GM19238 (cell line): ENCODE results near the gene SRGN.

Source experiments
- DNase-seq: peaks from one replicate; pipeline ENCODE4 v3.0.0; 2011; ENCODE audit warnings: low spot score; ENCODE audit not compliant: insufficient read length

SRGN gene

GRCh38 chr10:69090685-69091084, 2.8 kb downstream of the SRGN start:
- DNase-seq = no peak

DNA sequence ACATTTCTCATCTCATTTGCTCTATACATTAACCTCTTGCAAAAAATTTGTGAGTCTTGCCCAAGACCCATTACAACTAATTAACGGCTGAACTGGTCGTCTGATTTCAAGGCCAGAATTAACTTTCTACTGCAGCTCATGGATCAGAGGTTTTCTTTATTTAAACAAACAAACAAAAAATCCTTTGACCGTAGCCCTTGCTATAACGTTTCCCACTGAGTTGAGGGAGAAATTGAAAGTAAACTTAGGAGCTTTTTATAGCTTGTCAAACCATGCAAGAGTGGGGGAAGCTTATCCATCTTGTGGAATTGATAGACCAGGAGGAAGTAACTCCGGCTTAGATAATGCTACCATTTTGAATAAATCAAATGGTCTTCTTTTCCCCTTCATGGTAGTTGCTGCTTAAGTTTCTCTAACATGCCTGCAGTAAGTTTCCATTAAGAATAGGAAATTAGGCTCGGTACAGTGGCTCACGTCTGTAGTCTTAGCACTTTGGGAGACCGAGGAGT, 3.3 kb downstream of the SRGN start:
- DNase-seq = no peak

- DNase-seq = peak; percentile 16
Observed at GRCh38 chr10:69092959-69093850, 5.3 kb downstream of the SRGN start.

DNA sequence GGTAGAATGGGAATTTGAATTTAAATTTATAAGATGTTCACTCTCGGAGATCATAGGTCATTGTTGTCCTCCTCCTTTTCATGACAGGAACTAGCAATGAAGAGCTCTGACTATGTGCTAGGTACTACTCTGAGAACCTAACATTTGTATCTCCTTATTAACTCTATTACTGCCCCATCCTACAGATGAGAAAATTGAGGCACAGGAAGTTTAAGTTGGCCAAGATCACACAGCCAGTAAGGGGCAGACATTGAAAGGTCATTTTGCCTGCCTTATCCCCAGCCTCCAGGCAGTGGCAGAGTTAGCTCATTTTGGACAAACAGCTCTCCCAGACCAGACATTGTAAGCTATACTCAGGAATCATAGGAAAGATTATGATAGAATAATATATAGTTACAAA, 6.0 kb downstream of the SRGN start:
- no peak for DNase-seq

DNA sequence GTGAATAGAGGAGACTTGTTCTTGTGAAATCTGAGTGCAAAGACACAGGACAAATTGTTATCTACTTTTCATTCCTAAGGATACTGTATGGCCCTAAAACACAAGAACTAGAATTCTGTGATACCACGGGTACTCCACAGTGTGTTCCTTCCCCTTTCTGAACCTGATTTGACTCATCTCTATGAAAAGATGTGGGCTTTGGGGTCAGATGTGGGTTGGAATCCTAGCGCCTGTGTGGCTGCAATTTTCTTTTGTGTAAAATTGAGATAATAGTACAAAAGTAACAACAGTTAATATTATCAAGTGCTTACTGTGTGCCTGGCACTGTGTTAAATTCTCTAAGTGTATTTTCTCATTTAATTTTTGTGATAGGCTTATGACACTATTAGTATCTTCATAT, 8.1 kb downstream of the SRGN start:
- DNase-seq = no peak

DNA sequence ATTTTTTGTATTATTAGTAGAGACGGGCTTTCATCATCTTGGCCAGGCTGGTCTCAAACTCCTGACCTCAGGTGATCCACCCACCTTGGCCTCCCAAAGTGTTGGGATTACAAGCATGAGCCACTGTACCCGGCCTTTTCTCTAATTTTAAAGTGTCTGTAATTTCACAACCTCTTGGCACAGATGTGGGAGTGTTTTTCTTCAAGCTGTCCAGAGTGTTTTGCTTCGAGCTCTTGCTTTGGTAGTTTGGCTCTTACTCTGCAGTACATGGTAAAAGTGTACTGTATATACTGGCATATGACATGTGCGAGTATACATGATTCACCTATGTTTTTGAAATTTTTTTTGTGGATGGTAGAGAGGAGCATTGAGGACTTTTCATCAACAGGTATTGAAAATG, 9.8 kb downstream of the SRGN start:
- DNase-seq = no peak

DNA sequence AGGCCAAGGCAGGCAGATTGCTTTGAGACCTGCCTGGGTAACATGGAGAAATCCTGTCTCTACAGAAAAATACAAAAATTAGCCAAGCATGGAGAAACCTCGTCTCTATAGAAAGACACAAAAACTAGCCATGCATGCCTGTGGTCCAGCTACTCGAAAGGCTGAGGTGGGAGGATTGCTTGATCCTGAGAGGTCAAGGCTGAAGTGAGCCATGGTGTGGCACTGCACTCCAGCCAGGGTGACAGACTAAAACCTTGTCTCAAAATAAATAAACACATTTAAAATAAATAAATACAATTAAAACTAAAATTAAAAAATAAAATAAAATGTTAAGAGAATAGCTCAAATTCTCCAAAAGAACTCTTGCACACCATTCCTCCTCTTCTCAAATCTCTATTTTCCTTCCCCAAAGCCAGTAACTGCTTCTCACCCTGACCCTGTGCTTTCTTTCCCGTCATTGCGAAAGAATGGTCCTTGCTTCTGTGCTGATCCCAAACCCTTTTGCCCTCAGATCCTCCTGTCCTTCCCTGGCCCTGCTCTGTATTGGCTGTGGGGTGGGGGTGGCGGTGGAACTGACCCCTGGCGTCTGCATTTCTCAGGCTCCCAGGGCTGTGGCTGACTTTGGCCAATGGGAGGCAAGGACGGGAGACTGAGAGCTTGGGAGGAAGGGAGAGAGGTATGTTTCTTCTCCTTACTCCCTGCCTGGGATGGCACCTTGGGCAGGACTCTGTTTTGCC, 12.4 kb downstream of the SRGN start:
- no peak for DNase-seq

GRCh38 chr10:69101451-69102095, 13.7 kb downstream of the SRGN start:
- no peak for DNase-seq

DNA sequence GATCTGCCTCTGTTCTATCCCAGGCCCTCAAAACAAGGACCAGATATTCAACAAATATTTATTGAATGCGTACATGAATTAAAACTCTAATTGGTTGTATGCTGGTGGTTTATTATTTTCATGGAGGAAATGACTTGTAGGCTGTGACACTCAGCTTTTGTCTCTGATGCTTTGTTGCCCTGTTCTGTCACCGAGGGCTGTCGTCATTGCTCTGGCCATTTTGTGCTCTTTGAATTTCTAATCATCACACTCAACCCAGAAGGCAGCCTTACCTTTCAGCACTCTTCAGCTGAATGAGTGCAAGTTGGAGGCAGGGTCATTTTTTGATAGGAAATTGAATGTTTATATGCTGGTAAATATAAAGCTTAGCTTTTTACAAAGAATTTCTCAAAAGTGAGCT, 14.5 kb downstream of the SRGN start:
- no peak for DNase-seq

DNA sequence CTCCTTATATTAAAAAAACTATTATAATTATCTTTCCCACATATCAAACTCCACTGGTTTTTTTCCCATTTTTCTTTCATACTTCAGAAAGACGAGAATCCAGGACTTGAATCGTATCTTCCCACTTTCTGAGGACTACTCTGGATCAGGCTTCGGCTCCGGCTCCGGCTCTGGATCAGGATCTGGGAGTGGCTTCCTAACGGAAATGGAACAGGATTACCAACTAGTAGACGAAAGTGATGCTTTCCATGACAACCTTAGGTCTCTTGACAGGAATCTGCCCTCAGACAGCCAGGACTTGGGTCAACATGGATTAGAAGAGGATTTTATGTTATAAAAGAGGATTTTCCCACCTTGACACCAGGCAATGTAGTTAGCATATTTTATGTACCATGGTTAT, 15.9 kb downstream of the SRGN start:
- DNase-seq = no peak

- no peak for DNase-seq
Observed at GRCh38 chr10:69104994-69105790, 17.3 kb downstream of the SRGN start.

DNA sequence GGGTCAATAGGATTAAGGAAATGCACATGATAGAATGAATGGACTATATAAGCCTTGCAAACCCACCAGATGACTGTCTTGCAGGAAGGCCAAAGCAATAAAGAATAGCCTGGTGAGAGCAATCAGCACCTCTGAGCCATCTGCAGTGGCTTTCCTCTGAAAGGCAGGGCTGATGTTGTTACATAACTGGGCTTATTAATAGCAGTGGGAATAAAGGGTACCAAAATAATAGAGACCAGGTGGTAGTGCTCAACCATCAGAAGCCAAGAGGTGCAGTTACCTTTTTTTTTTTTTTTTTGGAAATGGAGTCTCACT, 19.2 kb downstream of the SRGN start:
- DNase-seq = no peak

GRCh38 chr10:69107699-69108098, 19.8 kb downstream of the SRGN start:
- no peak for DNase-seq

DNA sequence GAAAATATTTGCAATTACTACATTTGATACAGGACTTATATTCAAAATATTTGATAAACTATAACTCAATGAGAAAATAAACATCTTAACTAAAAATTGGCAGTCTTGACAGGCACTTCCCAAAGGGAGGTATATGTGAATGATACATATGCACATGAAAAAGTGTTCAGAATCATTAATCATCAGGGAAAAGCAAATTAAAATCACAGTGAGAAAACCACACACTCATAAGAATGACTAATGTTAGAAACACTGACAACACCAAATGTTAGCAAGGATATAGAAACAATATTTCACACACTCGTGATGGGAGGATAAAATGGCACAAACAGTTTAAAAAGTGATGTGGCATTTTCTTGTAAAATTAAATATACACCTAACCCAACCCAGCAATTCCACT, 32.0 kb downstream of the SRGN start:
- no peak for DNase-seq

DNA sequence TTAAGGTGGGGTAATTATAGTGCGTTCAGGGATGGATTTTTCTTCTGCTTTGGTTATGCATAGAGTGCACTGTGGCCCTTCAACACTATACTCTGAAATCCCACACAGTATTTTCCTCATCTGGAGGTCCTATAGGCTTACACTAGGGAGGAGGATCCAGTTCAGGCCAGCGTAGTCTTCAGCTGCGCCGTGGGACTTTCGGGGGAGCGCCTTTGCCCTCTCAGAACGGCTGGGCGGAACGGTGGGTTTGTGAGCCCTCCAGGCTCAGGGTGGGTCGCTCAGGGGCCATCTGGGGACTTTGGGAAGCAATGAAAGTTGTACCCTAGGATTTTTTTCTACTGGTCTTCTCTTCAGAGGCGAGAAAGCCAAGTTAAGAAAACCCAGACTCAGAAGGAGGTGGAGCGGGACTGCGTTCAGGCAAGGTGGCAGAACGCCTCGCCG, 35.4 kb downstream of the SRGN start:
- no peak for DNase-seq

GRCh38 chr10:69123747-69124562, 36.1 kb downstream of the SRGN start, which contains the start of gene VPS26A:
VPS26A (plus strand) TSS chr10:69124178; CDS start chr10:69124278, 100 bp downstream.
- peak; percentile 95 for DNase-seq

DNA sequence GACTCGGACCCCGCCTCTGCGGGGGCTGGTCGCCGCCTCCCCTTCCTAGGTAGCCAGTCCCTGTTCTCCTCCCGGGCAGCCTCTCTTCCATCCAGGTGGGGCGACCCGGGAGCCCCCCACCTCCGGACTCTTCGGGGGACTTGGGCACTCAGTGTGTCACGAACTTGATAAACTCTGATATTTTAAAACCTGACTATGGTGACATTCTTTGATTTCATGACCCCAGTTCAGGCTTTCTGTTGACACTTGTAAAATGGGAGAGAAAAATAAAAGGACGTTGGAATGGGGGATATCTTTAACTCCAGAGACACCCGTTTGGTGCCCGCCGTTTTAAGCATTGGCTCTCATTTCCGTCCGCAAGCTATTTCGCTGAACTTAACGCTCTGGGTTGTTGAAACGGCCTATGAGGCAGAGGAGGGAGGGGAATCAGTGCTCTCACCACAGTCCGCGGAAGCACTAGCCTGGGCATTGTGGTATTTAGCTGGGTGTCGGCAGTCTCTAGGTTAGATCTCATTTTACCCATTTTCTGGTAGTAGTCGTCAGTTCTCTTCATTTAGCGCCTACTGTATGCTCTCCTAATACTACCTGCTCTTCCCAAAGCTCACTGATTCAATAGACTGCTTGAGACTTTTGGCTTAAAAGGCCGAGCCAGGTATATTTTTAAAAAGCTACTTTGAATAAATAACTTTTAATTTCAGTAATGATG, 36.8 kb downstream of the SRGN start:
- DNase-seq = peak; percentile 21

GRCh38 chr10:69125554-69125953, 37.7 kb downstream of the SRGN start:
- no peak for DNase-seq

DNA sequence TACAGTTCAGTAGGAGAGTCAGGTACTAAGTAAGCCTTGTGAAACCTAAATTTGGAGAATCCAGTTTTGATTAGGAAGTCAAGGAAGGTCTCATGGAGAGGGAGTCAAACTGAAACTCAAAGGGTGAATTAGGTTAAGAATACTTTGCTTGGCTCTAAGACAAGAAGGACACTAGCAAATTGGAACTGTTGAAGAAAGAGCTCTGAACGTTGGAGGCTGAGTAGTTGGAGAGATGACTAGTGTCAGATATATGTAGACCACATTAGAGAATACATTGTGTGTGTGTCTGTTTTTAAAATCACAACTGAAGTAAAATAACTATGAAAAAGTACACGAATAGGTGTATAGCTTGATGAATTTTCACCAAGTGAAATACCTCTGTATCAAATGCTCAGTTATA, 42.3 kb downstream of the SRGN start:
- DNase-seq = no peak

- no peak for DNase-seq
Observed at GRCh38 chr10:69139961-69140360, 52.1 kb downstream of the SRGN start.
